GM12874 (cell line): Measurements from ENCODE around the gene PRKCG.

Experiments used
- CTCF ChIP-seq: IDR thresholded peaks from 2 replicates; pipeline ENCODE4 v1.5.1; 2011; ENCODE audit warnings: low read depth, mild to moderate bottlenecking, control low read depth, low read length, moderate library complexity; ENCODE audit not compliant: insufficient read depth

The PRKCG gene

GRCh38 chr19:53885036-53885435 is 3.0 kb downstream of the PRKCG start:
- no peak for TF ChIP-seq CTCF

- no peak for TF ChIP-seq CTCF
Observed at GRCh38 chr19:53892301-53892980, 10.4 kb downstream of the PRKCG start.

GRCh38 chr19:53892981-53893325 is 11.0 kb downstream of the PRKCG start:
- TF ChIP-seq CTCF = no peak

GRCh38 chr19:53894707-53895106 is 12.7 kb downstream of the PRKCG start:
- TF ChIP-seq CTCF = no peak

GRCh38 chr19:53896682-53897081 is 14.7 kb downstream of the PRKCG start:
- TF ChIP-seq CTCF = no peak

- no peak for TF ChIP-seq CTCF
Observed at GRCh38 chr19:53897459-53897858, 15.5 kb downstream of the PRKCG start.

- TF ChIP-seq CTCF = no peak
Observed at GRCh38 chr19:53898166-53898565, 16.2 kb downstream of the PRKCG start.
